SU-DHL-6 (cell line): Measurements from ENCODE around the gene BFSP1.

Experiments used
- H2AFZ ChIP-seq: fragments of 200-600 bp; sonication (generic); 2 replicates; pipeline ENCODE4 v1.6.1; 2014; ENCODE audit warnings: low read depth, mild to moderate bottlenecking, moderate library complexity, mixed read lengths, antibody characterized with exemption, low read length; ENCODE audit not compliant: severe bottlenecking
- H3F3A ChIP-seq: fragments of 200-600 bp; shearing (Covaris generic); 2 replicates; pipeline ENCODE4 v1.6.0; 2016; ENCODE audit warnings: antibody characterized with exemption, mild to moderate bottlenecking; ENCODE audit not compliant: insufficient read depth
- H3K27ac ChIP-seq: fragments of 200-600 bp; sonication (generic); 2 replicates; pipeline ENCODE4 v1.5.1; 2016; ENCODE audit warnings: low read depth, mild to moderate bottlenecking, low read length, moderate library complexity, mixed read lengths
- H3K27me3 ChIP-seq: fragments of 200-600 bp; sonication (generic), shearing (Covaris generic); 2 replicates; pipeline ENCODE4 v1.6.0; 2014; ENCODE audit warnings: mild to moderate bottlenecking, low read length
- H3K36me3 ChIP-seq: fragments of 200-600 bp; sonication (generic); 2 replicates; pipeline ENCODE4 v1.6.1; 2014; ENCODE audit warnings: mild to moderate bottlenecking, low read length, mixed read lengths
- H3K4me2 ChIP-seq: fragments of 300-600, 200-600 bp; shearing (Covaris generic), sonication (generic); 2 replicates; pipeline ENCODE4 v1.6.0; 2014; ENCODE audit warnings: low read length, low read depth, mild to moderate bottlenecking; ENCODE audit not compliant: poor library complexity, severe bottlenecking
- H3K4me3 ChIP-seq: fragments of 200-600 bp; sonication (generic); 2 replicates; pipeline ENCODE4 v1.5.1; 2014; ENCODE audit warnings: antibody characterized with exemption, low read length, mild to moderate bottlenecking, mixed read lengths; ENCODE audit not compliant: insufficient read depth, poor library complexity, severe bottlenecking
- H3K79me2 ChIP-seq: fragments of 200-600 bp; sonication (generic); 2 replicates; pipeline ENCODE4 v1.6.1; 2014; ENCODE audit warnings: mild to moderate bottlenecking, low read length, moderate library complexity; ENCODE audit not compliant: insufficient read depth
- H3K9ac ChIP-seq: fragments of 200-600 bp; sonication (generic); 2 replicates; pipeline ENCODE4 v1.7.0; 2014; ENCODE audit warnings: mild to moderate bottlenecking, low read length
- H3K9me2 ChIP-seq: fragments of 200-600 bp; sonication (generic); replicated peaks from 2 replicates; pipeline ENCODE4 v1.6.1; 2014; ENCODE audit warnings: low read length; ENCODE audit not compliant: insufficient read depth
- H3K9me3 ChIP-seq: fragments of 200-600 bp; sonication (generic); 2 replicates; pipeline ENCODE4 v1.6.1; 2014; ENCODE audit warnings: low read length, mixed read lengths; ENCODE audit not compliant: insufficient read depth
- H4K20me1 ChIP-seq: fragments of 200-600 bp; sonication (generic); 2 replicates; pipeline ENCODE4 v1.6.1; 2014; ENCODE audit warnings: low read depth, mild to moderate bottlenecking, antibody characterized with exemption, low read length, moderate library complexity, mixed read lengths
- EZH2phosphoT487 ChIP-seq: fragments of 200-600 bp; sonication (generic), shearing (Covaris generic); conservative IDR thresholded peaks from 2 replicates; pipeline ENCODE4 v1.6.1; 2018; ENCODE audit warnings: mild to moderate bottlenecking, antibody characterized with exemption, low read length, moderate library complexity, mixed read lengths
- TF ChIP-seq, protein P1 (sequence below): fragments of 200-600 bp; sonication (generic); IDR thresholded peaks from one replicate; pipeline ENCODE4 v1.5.1; 2017; ENCODE audit warnings: antibody characterized with exemption, mild to moderate bottlenecking, low read length, moderate library complexity; ENCODE audit not compliant: insufficient read depth, poor library complexity, severe bottlenecking

BFSP1 gene

DNA sequence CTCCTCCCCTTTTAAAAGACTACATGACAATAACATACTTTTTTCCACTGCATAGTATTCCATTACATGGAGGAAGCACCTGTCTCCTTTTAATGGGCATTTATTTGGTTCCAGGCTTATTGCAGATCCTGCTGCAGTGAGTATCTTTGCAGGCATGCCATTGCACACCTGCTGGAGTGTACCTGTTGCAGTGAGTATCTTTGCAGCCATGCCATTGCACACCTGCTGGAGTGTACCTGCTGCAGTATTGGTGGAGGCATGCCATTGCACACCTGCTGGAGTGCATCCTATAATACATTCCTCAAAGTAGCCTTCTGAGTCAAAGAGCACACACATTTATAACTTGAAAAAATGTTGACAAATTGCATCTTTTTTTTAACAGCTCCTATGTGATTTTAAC lies 1.6 kb downstream of the BFSP1 start:
- no peak overlapping the region for H3K9ac ChIP-seq

DNA sequence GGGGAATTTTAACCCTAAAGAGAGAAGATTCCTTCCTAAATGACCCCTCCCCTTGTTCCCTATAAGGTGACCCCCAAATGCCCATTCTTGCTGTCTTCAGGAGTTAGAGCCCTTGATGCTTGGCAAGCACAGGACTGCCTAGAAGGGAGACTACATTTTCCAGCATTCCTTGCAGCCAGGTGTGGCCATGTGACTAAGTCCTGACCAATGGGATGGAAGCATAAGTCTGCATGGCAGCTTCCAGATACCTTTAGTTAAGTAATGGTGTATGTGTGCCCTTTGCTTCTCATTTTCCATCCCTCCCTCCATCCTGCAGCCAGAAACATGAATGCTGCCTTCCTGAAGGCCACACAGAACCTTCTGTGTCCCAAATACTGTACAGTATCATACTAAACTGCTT lies 5.5 kb downstream of the BFSP1 start:
- Histone ChIP-seq H4K20me1 (no peaks in the 10 kb centered on the region), H3K79me2 (no peaks in the 10 kb centered on the region), H3K9me2 (no peaks in the 10 kb centered on the region), H3K4me3 (no peak overlapping the region), H3F3A (no peaks in the 10 kb centered on the region), H3K27me3 (no peaks in the 10 kb centered on the region), H3K9ac (no peak overlapping the region), H3K36me3 (no peaks in the 10 kb centered on the region), H3K9me3 (no peaks in the 10 kb centered on the region), H2AFZ (no peak overlapping the region), H3K4me2 (no peak overlapping the region), H3K27ac (no peak overlapping the region)
- no peak for TF ChIP-seq EZH2phosphoT487
- TF ChIP-seq, protein P1, sequence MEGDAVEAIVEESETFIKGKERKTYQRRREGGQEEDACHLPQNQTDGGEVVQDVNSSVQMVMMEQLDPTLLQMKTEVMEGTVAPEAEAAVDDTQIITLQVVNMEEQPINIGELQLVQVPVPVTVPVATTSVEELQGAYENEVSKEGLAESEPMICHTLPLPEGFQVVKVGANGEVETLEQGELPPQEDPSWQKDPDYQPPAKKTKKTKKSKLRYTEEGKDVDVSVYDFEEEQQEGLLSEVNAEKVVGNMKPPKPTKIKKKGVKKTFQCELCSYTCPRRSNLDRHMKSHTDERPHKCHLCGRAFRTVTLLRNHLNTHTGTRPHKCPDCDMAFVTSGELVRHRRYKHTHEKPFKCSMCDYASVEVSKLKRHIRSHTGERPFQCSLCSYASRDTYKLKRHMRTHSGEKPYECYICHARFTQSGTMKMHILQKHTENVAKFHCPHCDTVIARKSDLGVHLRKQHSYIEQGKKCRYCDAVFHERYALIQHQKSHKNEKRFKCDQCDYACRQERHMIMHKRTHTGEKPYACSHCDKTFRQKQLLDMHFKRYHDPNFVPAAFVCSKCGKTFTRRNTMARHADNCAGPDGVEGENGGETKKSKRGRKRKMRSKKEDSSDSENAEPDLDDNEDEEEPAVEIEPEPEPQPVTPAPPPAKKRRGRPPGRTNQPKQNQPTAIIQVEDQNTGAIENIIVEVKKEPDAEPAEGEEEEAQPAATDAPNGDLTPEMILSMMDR: no peak

More for the DNA sequence above, 1.6 kb downstream of the BFSP1 start:
- no peak overlapping the region for H3K4me2 ChIP-seq
- H2AFZ ChIP-seq: no peak overlapping the region
- no peaks in the 10 kb centered on the region for H3K27me3 ChIP-seq
- no peaks in the 10 kb centered on the region for H3K9me3 ChIP-seq
- no peak overlapping the region for H3K4me3 ChIP-seq
- no peaks in the 10 kb centered on the region for H3K36me3 ChIP-seq
- TF ChIP-seq, protein P1: no peak
- no peak for TF ChIP-seq EZH2phosphoT487
- no peaks in the 10 kb centered on the region for H3K9me2 ChIP-seq
- no peaks in the 10 kb centered on the region for H4K20me1 ChIP-seq
- H3F3A ChIP-seq: no peaks in the 10 kb centered on the region
- H3K79me2 ChIP-seq: no peaks in the 10 kb centered on the region
- H3K27ac ChIP-seq: no peak overlapping the region

DNA sequence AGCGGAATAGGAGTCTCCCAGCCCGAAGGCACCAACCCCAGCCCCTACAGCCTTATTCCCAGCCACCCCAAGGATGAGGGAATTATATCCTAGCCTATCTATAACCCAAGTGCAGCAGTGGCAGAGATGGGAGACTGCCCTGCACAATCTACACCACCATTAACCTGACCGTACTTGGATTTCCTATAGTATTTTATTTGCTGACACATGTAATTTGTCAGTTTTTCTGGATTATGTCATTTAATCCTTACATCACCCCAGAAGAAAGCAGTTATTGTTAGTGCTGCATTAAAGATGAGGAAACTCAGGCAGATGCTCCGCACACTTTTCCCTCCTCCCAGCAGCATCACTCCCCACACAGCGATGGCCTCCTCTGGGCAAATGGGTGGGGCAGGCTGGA lies 6.0 kb downstream of the BFSP1 start:
- TF ChIP-seq EZH2phosphoT487: no peak
- TF ChIP-seq, protein P1: no peak
- Histone ChIP-seq H2AFZ (no peak overlapping the region), H3K79me2 (no peaks in the 10 kb centered on the region), H3K36me3 (no peaks in the 10 kb centered on the region), H3F3A (no peaks in the 10 kb centered on the region), H3K4me2 (no peak overlapping the region), H3K27me3 (no peaks in the 10 kb centered on the region), H3K27ac (no peak overlapping the region), H3K9me3 (no peaks in the 10 kb centered on the region), H3K4me3 (no peak overlapping the region), H3K9ac (no peak overlapping the region), H3K9me2 (no peaks in the 10 kb centered on the region), H4K20me1 (no peaks in the 10 kb centered on the region)
